ENCODE results near the gene DHCR7. TPM values are rescaled to one million over a fixed set of nuclear protein-coding genes. Genes with fewer than 3 reads are reported as not detected.

The DHCR7 gene
- total and polyA plus RNA-seq, 2 donors (not counting 1 experiment from before 2014, with no cell fraction given) = 90.8 to 148 TPM

DNA sequence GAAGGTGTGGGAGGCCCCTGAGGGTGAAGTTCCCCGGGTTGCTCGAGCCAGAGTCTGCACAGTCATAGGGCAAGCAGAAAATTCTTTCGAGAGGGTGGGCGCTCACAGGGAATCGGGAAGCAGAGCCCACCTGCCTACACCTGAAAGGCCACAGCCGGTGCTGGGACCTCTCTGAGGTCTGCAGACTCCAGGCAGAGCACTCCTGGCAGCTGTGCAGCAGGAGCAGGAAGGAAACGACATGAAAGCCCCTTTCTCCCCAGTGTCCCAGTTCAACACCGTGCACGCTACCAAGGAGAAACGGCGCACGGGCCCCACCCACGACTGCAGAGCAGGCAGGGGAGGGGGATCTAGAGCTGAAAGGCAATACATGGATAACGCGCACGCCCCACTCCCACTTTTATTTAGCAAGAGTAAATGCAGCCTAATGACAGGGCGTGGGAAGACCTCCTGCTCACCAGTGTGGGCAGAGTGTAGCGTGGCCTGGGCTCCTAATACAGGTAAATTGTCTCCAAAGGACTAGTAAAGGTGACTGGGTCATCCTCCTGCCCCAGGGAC is 13.5 kb downstream of the DHCR7 start:
- Histone ChIP-seq H3K79me2 (ENCODE audit: control insufficient read depth, insufficient read depth, low read length) (no peaks in the 10 kb centered on the region), H3K4me2 (ENCODE audit: extremely low read depth, insufficient read depth, low read length) (no peak overlapping the region), H3K27ac (ENCODE audit: insufficient read depth, low read length) (no peak overlapping the region), H3K27me3 (ENCODE audit: control insufficient read depth, insufficient read depth, low read length) (no peaks in the 10 kb centered on the region), H4K20me1 (ENCODE audit: control insufficient read depth, extremely low read depth, insufficient read depth, low read length) (no peaks in the 10 kb centered on the region), H3K9me3 (ENCODE audit: control insufficient read depth, insufficient read depth, low read depth, low read length) (no peaks in the 10 kb centered on the region), H3K4me3 (replicated peaks in 1 of 4; ENCODE audit: control extremely low read depth in 1 of 4, insufficient read depth in 1 of 4, low read depth in 3 of 4, low read length in 4 of 4) (no peak overlapping the region), H3K4me1 (ENCODE audit: control insufficient read depth, extremely low read depth, insufficient read depth, low read length) (no peaks in the 10 kb centered on the region), H3K36me3 (ENCODE audit: control insufficient read depth, insufficient read depth, low read length) (peaks cover 14% of the 10 kb centered on the region), H2AFZ (ENCODE audit: low read length) (no peak overlapping the region), H3K9ac (ENCODE audit: insufficient read depth, low read length) (no peak overlapping the region)
- no peak for TF ChIP-seq EZH2 (IDR thresholded peaks at IDR 0.05; ENCODE audit: low read length, missing control alignments)
- TF ChIP-seq, protein P1, sequence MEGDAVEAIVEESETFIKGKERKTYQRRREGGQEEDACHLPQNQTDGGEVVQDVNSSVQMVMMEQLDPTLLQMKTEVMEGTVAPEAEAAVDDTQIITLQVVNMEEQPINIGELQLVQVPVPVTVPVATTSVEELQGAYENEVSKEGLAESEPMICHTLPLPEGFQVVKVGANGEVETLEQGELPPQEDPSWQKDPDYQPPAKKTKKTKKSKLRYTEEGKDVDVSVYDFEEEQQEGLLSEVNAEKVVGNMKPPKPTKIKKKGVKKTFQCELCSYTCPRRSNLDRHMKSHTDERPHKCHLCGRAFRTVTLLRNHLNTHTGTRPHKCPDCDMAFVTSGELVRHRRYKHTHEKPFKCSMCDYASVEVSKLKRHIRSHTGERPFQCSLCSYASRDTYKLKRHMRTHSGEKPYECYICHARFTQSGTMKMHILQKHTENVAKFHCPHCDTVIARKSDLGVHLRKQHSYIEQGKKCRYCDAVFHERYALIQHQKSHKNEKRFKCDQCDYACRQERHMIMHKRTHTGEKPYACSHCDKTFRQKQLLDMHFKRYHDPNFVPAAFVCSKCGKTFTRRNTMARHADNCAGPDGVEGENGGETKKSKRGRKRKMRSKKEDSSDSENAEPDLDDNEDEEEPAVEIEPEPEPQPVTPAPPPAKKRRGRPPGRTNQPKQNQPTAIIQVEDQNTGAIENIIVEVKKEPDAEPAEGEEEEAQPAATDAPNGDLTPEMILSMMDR (conservative IDR thresholded peaks at IDR 0.05 in 1 of 2, IDR thresholded peaks at IDR 0.05 in 1 of 2; ENCODE audit: low read depth in 1 of 2, low read length in 2 of 2) = no peak
- no peak for DNase-seq (ENCODE audit: low read depth in 2 of 2)

DNA sequence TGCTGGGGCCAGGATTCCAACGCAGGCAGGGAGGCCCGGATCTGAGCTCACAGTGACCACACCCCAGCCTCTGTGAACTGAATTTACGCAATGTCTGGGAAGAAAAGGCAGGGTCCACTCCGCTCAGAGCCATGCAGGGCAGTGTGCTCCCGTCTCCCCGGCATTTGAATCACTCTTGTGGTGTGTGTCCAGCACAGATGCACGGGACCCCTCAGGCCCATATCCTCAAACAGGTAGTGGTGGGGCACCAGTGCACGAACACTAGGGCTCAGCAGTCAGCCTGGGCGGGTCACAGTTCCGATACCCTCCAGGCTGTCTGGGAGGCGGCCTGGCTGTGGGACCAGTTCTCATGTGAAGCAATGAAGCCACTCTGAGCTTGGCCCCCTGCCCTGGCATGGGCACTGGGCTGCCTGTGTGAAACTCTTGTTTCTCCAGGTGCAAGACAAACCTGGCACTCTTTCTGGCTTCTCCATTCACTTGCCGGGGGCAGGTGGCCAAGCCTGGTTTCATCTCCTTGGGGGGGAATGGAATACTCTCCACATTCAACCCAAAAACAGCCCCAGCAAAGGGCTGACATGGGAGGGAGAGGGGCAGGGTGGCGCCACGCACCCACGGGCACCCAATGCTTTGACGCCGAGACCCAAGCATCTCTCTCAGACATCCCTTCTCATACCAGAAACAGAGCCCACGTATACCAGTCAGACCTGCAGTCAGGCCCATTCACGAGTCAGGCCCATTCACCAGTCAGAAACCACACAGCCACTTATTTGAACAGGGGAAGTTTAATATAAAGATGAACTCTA is 14.3 kb downstream of the DHCR7 start:
- Histone ChIP-seq H3K9me3 (ENCODE audit: control insufficient read depth, insufficient read depth, low read depth, low read length) (no peaks in the 10 kb centered on the region), H3K4me3 (replicated peaks in 1 of 4; ENCODE audit: control extremely low read depth in 1 of 4, insufficient read depth in 1 of 4, low read depth in 3 of 4, low read length in 4 of 4) (no peak overlapping the region), H3K27ac (ENCODE audit: insufficient read depth, low read length) (no peak overlapping the region), H3K4me2 (ENCODE audit: extremely low read depth, insufficient read depth, low read length) (no peak overlapping the region), H3K4me1 (ENCODE audit: control insufficient read depth, extremely low read depth, insufficient read depth, low read length) (no peaks in the 10 kb centered on the region), H3K9ac (ENCODE audit: insufficient read depth, low read length) (no peak overlapping the region), H3K27me3 (ENCODE audit: control insufficient read depth, insufficient read depth, low read length) (peaks cover 3% of the 10 kb centered on the region), H3K79me2 (ENCODE audit: control insufficient read depth, insufficient read depth, low read length) (no peaks in the 10 kb centered on the region), H2AFZ (ENCODE audit: low read length) (no peak overlapping the region), H4K20me1 (ENCODE audit: control insufficient read depth, extremely low read depth, insufficient read depth, low read length) (no peaks in the 10 kb centered on the region), H3K36me3 (ENCODE audit: control insufficient read depth, insufficient read depth, low read length) (peaks cover 14% of the 10 kb centered on the region)
- DNase-seq (ENCODE audit: low read depth in 2 of 2) = peak in 1 of 2 donors; percentile 58
- no peak for TF ChIP-seq EZH2 (IDR thresholded peaks at IDR 0.05; ENCODE audit: low read length, missing control alignments)
- TF ChIP-seq, protein P1 (conservative IDR thresholded peaks at IDR 0.05 in 1 of 2, IDR thresholded peaks at IDR 0.05 in 1 of 2; ENCODE audit: low read depth in 1 of 2, low read length in 2 of 2) = no peak

DNA sequence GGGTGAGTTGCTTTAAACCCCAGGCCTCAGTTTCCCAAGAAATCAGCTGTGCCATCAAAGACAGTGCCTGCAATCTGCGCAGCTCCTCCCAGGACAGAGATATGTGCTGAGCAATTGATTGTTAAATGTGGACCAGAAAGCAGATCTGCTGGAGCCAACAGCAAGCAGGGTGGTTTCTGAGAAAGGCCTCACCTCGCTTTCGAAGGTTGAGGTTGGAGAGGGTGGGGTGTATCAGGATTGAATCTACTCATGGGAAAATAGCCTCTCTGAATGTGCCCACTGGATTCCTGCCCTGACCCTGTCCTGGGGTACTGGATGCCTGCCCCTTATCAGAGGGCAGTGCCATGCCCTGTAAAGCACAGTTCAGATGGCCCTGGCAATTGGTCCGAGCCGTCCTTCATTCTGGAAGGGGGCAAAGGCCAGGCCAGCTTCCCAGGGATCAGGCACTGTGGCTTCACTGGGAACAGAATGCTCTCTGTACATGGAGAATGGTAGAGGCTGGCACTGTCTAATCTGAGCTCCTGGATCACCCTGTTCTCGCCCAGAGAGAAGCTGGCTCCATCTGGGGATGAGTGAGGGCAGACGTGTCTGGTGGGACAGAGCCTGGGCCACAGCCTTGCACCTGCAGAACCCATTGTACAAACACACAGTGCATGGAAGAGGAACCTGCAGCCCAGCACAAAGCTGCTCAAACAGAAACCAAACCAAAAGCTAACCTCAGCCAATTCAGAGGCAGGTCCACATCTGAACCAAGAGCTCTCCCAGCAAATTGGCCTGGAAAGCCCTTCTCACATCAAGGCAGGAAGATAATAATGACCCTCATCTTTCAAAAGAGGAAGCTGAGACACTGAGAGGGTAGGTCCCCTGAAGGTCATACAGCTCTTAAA is 15.2 kb downstream of the DHCR7 start:
- Histone ChIP-seq H3K4me2 (ENCODE audit: extremely low read depth, insufficient read depth, low read length) (no peak overlapping the region), H3K79me2 (ENCODE audit: control insufficient read depth, insufficient read depth, low read length) (no peaks in the 10 kb centered on the region), H3K36me3 (ENCODE audit: control insufficient read depth, insufficient read depth, low read length) (peaks cover 9% of the 10 kb centered on the region), H3K27ac (ENCODE audit: insufficient read depth, low read length) (no peak overlapping the region), H3K4me3 (replicated peaks in 1 of 4; ENCODE audit: control extremely low read depth in 1 of 4, insufficient read depth in 1 of 4, low read depth in 3 of 4, low read length in 4 of 4) (no peak overlapping the region), H3K9me3 (ENCODE audit: control insufficient read depth, insufficient read depth, low read depth, low read length) (no peaks in the 10 kb centered on the region), H3K4me1 (ENCODE audit: control insufficient read depth, extremely low read depth, insufficient read depth, low read length) (no peaks in the 10 kb centered on the region), H3K27me3 (ENCODE audit: control insufficient read depth, insufficient read depth, low read length) (peaks cover 4% of the 10 kb centered on the region), H4K20me1 (ENCODE audit: control insufficient read depth, extremely low read depth, insufficient read depth, low read length) (no peaks in the 10 kb centered on the region), H2AFZ (ENCODE audit: low read length) (no peak overlapping the region), H3K9ac (ENCODE audit: insufficient read depth, low read length) (no peak overlapping the region)
- DNase-seq (ENCODE audit: low read depth in 2 of 2) = no peak
- no peak for TF ChIP-seq EZH2 (IDR thresholded peaks at IDR 0.05; ENCODE audit: low read length, missing control alignments)

All from fibroblast of lung (primary cell).